K562 (cell line): Measurements from ENCODE around the gene CACNA1C. TPM values are rescaled to one million over a fixed set of nuclear protein-coding genes. Genes with fewer than 3 reads are reported as not detected.

Experiments
- KLF10 ChIP-seq: fragments of 250-450 bp; sonication (Bioruptor Pico); IDR thresholded peaks from 2 replicates; pipeline ENCODE4 v1.6.1; 2021; ENCODE audit warnings: matching md5 sums
- ZFX ChIP-seq: sonication (generic); formaldehyde crosslinking; IDR thresholded peaks from 2 replicates; pipeline ENCODE4 v1.8.0; 2022; ENCODE audit warnings: mild to moderate bottlenecking, missing genetic modification reagents, moderate library complexity
- polyA plus RNA-seq, 8 experiments: library from polyadenylated mRNA; depleted of rRNA in 4 of 8; stranded (reverse) in 5 of 8; unstranded in 3 of 8; fragments of >200 nt; fragmentation: Nextera tagmentation in 2 of 8; fragmentation: Illumina TruSeq in 1 of 8; extraction: Ambion mirVana in 2 of 8; extraction: Trizol in 1 of 8; gene quantifications; 2 replicates each; pipeline versions ENCODE4 v1.2.1 to v1.2.3, GENCODE V29; 2011 to 2014; ENCODE audit warnings: inconsistent platforms in 1 of 8, missing spikeins in 1 of 8
- total RNA-seq, 7 experiments: library from RNA; depleted of rRNA in 6 of 7; stranded (reverse); fragments of >200 nt in 6 of 7; fragmentation: Illumina TruSeq in 2 of 7; extraction: Trizol in 2 of 7; gene quantifications; 2 replicates each; pipeline versions ENCODE4 v1.2.1 to v1.2.3, GENCODE V29; 2011 to 2021; ENCODE audit warnings: low replicate concordance in 1 of 7
- TF ChIP-seq, protein P1 (sequence below): fragments of 200-800 bp; sonication (Bioruptor generic); IDR thresholded peaks from 2 replicates; pipeline ENCODE4 v1.6.1; 2016; ENCODE audit warnings: missing genetic modification characterization, missing compliant biosample characterization
- TF ChIP-seq, protein P2 (sequence below), 3 experiments: IDR thresholded peaks in 2 of 3; conservative IDR thresholded peaks in 1 of 3; 2 replicates each; pipeline ENCODE4 v1.5.1; 2011 to 2012; ENCODE audit warnings: low read length in 3 of 3, mild to moderate bottlenecking in 3 of 3, control low read depth in 2 of 3, improper control_type of control experiment in 1 of 3, inconsistent platforms in 1 of 3, low read depth in 1 of 3, mixed read lengths in 1 of 3, moderate library complexity in 1 of 3; ENCODE audit not compliant: insufficient read depth in 2 of 3

The CACNA1C gene
- total and polyA plus RNA-seq, 9 of the 15 experiments (the other 6 are each of a cell fraction or from before 2014, with no cell fraction given): not detected

DNA sequence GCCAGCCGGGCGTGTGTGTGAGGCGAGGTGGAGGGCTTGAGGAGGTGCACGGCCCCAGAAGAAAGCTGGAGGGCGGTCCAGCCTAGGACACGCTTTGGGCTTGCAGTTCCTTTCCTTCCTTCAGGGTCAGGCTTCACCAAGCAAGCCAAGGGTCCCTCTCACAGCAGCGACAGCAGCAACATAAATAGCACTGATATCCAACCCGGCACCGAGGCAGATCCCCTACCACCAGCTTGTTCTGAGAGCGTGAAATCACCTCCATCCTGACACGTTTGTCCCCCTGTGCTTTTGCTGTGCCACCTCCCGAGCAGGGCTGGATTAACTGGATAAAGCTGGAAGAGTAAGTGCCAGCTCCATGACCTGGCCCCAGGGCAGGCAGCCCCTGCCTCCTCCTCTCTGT is 251.4 kb downstream of the CACNA1C start (continued):
- TF ChIP-seq, protein P1, sequence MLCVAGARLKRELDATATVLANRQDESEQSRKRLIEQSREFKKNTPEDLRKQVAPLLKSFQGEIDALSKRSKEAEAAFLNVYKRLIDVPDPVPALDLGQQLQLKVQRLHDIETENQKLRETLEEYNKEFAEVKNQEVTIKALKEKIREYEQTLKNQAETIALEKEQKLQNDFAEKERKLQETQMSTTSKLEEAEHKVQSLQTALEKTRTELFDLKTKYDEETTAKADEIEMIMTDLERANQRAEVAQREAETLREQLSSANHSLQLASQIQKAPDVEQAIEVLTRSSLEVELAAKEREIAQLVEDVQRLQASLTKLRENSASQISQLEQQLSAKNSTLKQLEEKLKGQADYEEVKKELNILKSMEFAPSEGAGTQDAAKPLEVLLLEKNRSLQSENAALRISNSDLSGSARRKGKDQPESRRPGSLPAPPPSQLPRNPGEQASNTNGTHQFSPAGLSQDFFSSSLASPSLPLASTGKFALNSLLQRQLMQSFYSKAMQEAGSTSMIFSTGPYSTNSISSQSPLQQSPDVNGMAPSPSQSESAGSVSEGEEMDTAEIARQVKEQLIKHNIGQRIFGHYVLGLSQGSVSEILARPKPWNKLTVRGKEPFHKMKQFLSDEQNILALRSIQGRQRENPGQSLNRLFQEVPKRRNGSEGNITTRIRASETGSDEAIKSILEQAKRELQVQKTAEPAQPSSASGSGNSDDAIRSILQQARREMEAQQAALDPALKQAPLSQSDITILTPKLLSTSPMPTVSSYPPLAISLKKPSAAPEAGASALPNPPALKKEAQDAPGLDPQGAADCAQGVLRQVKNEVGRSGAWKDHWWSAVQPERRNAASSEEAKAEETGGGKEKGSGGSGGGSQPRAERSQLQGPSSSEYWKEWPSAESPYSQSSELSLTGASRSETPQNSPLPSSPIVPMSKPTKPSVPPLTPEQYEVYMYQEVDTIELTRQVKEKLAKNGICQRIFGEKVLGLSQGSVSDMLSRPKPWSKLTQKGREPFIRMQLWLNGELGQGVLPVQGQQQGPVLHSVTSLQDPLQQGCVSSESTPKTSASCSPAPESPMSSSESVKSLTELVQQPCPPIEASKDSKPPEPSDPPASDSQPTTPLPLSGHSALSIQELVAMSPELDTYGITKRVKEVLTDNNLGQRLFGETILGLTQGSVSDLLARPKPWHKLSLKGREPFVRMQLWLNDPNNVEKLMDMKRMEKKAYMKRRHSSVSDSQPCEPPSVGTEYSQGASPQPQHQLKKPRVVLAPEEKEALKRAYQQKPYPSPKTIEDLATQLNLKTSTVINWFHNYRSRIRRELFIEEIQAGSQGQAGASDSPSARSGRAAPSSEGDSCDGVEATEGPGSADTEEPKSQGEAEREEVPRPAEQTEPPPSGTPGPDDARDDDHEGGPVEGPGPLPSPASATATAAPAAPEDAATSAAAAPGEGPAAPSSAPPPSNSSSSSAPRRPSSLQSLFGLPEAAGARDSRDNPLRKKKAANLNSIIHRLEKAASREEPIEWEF (CRISPR knock-in tag): no peak
- TF ChIP-seq ZFX (CRISPR knock-in tag): no peak
- no peak for TF ChIP-seq KLF10 (CRISPR knock-in tag)
- TF ChIP-seq, protein P2, sequence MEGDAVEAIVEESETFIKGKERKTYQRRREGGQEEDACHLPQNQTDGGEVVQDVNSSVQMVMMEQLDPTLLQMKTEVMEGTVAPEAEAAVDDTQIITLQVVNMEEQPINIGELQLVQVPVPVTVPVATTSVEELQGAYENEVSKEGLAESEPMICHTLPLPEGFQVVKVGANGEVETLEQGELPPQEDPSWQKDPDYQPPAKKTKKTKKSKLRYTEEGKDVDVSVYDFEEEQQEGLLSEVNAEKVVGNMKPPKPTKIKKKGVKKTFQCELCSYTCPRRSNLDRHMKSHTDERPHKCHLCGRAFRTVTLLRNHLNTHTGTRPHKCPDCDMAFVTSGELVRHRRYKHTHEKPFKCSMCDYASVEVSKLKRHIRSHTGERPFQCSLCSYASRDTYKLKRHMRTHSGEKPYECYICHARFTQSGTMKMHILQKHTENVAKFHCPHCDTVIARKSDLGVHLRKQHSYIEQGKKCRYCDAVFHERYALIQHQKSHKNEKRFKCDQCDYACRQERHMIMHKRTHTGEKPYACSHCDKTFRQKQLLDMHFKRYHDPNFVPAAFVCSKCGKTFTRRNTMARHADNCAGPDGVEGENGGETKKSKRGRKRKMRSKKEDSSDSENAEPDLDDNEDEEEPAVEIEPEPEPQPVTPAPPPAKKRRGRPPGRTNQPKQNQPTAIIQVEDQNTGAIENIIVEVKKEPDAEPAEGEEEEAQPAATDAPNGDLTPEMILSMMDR (IDR thresholded peaks at IDR 0.05 in 2 of 3, conservative IDR thresholded peaks at IDR 0.05 in 1 of 3; ENCODE audit: insufficient read depth in 2 of 3, low read depth in 1 of 3, low read length in 3 of 3): no peak
